Medulla oblongata (tissue), 1 donor: Measurements from ENCODE around the gene RC3H2.
"Not testable (repeated sequence)": the region's sequence is repeated elsewhere in the genome, so short reads cannot be mapped to it uniquely, and the experiment has no call there.

Experiments
- DNase-seq: peaks from one replicate; pipeline ENCODE4 v3.0.0-alpha.2; 2015; ENCODE audit errors: extremely low spot score

RC3H2 gene

GRCh38 chr9:122929796-122930354 is 24.7 kb upstream of the RC3H2 start:
- no peak for DNase-seq

DNA sequence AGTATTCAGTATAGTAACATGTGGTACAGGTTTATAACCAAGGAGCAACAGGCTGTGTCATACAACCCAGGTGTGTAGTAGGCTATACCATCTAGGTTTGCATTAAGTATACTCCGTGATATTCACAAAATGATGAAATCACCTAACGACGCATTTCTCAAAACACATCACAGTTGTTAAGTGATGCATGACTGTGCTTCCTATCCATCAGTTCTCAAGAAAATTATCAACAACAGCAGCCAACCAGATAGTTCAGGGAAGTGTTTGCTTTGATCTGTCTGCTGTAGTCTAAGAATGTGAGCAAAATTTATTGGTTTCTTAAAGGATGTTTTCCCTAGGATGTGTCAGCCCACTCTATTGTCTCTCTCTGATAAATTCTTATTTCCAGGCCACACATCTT is 18.8 kb upstream of the RC3H2 start:
- no peak for DNase-seq

GRCh38 chr9:122922713-122923112 is 17.6 kb upstream of the RC3H2 start:
- no peak for DNase-seq

DNA sequence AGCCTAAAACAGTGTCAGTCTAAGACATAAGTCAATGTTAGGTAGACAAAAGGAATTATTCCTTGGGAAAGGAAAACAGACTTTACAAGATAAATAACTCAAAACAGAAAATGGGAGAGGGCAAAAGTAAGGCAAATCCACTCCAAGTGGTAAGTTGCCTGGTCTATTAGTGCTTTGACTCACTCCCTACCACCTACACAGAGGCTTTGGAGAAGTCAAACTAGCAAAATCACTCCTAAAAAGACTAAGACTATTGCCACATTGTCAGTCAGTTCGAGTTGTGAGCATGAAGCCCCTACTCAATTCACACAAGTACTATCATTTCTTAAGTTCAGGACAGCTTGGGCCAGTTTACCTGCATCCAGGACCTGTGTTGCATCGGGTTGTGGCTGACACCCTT is 13.2 kb upstream of the RC3H2 start:
- no peak for DNase-seq

DNA sequence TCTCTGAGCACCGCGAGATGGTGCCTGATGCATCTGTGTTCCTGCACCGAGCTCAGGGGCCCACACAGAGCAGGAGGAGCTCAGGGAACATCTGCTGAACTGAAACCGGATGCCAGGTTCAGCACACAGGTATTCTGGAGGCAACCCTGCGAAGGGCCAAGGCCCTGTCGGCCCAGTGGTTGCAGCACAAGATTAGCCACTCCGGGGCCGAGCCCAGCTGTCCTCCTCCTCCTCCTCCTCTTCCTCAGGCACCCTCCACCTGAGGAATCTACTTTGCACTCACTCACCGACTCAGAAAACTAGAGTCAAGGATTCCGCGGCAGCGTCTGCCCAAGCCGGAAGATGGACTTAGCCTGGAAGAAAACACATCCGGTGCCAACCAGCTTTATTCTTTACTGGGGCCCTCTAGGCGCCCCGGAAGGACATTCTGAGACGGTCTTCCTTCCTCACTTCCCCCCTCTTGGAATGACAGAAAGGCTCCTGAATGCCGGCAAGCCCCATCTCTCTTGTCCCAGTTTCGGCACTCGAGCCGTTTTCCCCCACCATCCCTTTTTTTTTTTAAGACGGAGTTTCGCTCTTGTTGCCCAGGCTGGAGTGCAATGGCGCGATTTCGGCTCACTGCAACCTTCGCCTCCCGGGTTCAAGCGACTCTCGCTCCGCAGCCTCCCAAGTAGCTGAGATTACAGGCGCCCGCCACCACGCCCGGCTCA is 8.0 kb upstream of the RC3H2 start, which contains the start of gene ZBTB6:
Gene ZBTB6, minus strand, starts transcription at position 360 of the 710 bp plus-strand sequence. CDS start 1,251 bp downstream, outside the sequence.
- DNase-seq, result peak; percentile 96

- DNase-seq, result no peak
Observed at GRCh38 chr9:122912671-122912963, 7.5 kb upstream of the RC3H2 start.

DNA sequence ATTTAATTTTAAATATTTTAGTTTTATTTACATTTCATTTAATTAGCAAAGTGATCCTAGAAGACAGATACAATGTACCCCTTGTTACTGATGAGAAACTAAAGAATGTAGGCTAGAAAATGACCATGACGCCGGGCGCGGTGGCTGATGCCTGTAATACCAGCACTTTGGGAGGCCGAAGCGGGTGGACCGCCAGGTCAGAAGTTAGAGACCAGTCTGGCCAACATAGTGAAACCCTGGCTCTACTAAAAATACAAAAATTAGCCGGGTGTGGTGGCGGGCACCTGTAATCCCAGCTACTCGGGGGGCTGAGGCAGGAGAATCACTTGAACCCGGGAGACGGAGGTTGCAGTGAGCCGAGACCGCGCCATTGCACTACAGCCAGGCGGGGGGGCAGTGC is 963 bp upstream of the RC3H2 start:
- not testable (repeated sequence) for DNase-seq

- peak; percentile 30 for DNase-seq
Observed at GRCh38 chr9:122904466-122904822, 715 bp downstream of the RC3H2 start.

DNA sequence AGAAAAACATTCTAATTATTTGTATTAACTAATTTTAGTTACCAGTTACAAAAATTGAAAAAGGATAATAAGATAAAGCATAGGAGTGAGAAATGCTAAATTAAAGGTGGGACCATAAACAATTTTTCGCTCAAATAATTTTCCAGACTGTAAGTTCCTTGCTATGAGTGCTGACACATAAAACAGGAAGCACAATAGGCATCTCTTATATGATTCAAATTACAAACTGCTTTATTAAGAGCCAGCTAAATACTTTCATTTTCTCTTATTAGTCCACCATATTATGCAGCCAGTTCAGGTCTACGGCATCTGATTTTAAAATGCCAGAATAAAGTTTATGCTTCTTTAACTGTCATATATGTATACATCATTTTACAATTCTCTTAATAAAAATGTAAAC is 4.4 kb downstream of the RC3H2 start:
- DNase-seq, result no peak

DNA sequence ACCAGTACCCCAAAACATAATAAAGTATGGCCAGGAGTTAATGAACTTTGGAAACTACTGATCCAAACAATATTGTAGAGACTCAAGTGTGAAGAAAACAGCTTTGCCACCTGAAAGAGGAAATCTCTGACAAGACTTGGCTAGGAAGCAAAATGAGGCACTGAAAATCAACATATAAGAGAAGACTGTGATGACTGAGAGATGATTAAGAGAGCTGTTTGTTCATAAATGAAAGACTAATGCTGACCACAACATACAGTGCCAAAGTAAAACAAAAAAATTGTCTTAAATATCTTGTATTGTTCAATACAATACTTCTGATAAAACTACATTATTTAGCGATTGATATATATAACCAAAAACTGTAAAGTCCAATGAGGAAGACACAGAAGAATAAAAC is 7.2 kb downstream of the RC3H2 start:
- DNase-seq, result no peak

DNA sequence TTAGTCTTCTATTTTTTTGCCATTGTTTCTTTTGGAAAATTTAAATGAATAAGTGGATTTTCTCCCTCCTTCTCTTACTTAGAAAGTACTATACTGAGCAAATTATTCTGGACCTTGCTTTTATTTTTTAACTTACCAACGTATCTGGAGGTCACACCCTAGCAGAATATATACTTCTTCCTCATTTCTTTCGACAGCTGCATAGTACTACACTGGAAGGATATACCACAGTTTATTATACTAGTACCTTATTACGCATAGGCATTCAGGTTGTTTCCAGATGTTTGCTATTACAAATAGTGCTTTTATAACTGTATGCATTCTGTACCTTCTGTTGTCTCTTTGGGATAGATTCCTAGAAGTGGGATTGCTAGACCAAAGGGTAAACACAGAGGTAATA is 16.7 kb downstream of the RC3H2 start:
- no peak for DNase-seq

DNA sequence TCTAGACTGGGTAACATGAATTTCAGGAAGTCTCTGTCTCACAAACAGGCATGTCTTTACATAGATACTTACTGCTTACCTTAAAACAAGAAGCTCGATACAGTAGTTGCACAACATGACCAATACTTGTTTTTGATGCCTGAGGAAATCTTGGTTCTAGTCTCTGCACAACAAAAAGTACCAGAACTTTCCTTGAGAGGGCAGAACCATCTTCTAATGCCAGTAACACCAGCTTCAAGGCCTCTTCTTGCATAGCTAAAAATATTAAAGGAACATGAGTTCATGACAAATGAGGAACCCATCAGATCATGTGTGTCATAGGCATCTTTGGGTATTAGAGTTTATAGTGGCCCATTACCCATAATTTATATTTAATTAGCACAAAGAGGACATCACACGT is 22.0 kb downstream of the RC3H2 start:
- no peak for DNase-seq

DNA sequence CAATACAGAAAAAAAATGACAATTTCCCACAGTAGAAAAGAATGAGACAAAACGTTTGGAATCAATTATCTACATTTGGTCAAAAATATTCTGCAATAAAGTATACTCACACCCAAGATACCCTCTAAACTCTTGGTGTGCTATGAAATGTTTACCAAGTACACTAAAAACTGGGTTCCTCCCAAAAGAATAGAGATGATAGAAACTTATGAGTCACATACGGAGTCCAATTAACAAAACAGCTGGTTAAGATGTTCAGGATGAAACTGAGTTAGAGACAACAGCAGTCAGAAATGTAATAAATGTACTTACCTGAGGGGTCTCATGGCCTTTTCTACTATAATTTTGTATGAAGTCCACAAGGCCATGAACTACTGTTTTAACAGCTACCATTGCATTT is 25.7 kb downstream of the RC3H2 start:
- DNase-seq, result no peak

DNA sequence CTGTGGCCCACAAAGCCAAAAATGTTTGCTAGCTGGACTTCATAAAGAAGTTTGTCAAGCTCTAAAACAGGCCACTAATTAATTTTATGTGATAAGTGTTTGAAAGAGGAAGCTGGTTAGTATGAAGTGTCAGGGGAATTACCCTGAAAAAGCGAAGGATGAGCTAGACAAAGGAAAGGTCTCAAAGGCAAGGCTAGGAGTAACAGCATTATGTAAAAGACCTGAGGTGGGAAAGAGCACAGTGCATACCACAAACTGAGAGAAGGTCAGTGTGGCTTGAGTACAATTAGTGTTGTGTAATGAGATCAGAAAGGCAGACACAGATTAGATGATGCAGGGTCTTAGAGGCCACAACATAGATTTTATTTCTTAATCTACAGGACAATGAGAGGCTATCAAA is 29.6 kb downstream of the RC3H2 start:
- DNase-seq, result no peak

DNA sequence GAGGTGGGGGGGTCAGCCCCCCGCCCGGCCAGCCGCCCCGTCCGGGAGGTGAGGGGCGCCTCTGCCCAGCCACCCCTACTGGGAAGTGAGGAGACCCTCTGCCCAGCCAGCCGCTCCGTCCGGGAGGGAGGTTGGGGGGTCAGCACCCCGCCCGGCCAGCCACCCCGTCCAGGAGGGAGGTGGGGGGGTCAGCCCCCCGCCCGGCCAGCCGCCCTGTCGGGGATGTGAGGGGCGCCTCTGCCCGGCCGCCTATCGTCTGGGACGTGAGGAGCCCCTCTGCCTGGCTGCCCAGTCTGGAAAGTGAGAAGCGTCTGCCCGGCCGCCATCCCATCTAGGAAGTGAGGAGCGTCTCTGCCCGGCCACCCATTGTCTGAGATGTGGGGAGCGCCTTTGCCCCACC is 37.9 kb downstream of the RC3H2 start:
- not testable (repeated sequence) for DNase-seq

- no peak for DNase-seq
Observed at GRCh38 chr9:122866079-122866478, 39.1 kb downstream of the RC3H2 start.

DNA sequence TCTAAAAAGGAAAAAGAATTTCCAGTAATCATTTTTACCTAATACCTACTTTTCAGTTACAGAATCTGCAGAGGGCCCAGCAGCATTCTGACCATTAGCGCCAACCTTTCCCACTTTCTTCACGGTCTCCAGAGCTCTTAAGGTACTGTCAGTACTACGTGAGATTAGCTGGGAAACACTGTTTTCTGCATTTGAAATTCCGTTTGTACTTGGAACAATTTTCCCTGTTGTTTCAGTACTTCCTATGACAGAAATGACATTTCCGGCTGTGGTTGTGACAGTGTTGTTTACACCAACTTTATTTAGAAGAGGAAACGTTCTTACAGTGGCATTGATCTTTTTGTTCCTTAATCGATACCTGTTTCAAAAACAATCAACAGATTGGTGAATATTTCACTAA is 39.9 kb downstream of the RC3H2 start:
- DNase-seq, result no peak

DNA sequence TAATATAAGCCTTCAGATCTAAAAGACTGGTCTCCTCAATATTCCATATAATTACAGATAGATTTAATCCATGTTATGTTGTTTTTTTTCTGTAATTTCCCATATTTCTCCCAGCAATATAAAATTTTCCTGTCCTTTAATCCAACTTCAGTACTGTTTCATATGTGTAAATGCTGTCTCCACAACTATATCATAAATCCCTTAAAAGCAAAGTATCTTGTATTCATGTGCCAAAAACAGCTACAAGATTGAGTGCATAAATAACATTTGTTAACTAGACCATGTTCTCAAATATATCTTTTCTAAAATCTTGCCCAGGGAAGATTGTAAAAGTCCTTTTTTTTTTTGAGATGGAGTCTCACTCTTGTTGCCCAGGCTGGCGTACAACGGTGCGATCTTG is 41.8 kb downstream of the RC3H2 start:
- no peak for DNase-seq

- DNase-seq, result no peak
Observed at GRCh38 chr9:122860319-122861142, 44.6 kb downstream of the RC3H2 start.

GRCh38 chr9:122857815-122858214 is 47.3 kb downstream of the RC3H2 start:
- no peak for DNase-seq

GRCh38 chr9:122852085-122852786 is 52.9 kb downstream of the RC3H2 start:
- DNase-seq, result not testable (repeated sequence)

- no peak for DNase-seq
Observed at GRCh38 chr9:122848256-122848943, 56.8 kb downstream of the RC3H2 start.
